NCI-H748 treated with DMSO at 0.1 percent for 48 hours (cell line): ENCODE data around the gene C2orf15.
"Not testable (repeated sequence)": the region's sequence is repeated elsewhere in the genome, so short reads cannot be mapped to it uniquely, and the experiment has no call there.

Experiments
- DNase-seq: peaks from one replicate; lab custom pipeline; 2025; lab: John Stamatoyannopoulos, UW

C2orf15 gene

DNA sequence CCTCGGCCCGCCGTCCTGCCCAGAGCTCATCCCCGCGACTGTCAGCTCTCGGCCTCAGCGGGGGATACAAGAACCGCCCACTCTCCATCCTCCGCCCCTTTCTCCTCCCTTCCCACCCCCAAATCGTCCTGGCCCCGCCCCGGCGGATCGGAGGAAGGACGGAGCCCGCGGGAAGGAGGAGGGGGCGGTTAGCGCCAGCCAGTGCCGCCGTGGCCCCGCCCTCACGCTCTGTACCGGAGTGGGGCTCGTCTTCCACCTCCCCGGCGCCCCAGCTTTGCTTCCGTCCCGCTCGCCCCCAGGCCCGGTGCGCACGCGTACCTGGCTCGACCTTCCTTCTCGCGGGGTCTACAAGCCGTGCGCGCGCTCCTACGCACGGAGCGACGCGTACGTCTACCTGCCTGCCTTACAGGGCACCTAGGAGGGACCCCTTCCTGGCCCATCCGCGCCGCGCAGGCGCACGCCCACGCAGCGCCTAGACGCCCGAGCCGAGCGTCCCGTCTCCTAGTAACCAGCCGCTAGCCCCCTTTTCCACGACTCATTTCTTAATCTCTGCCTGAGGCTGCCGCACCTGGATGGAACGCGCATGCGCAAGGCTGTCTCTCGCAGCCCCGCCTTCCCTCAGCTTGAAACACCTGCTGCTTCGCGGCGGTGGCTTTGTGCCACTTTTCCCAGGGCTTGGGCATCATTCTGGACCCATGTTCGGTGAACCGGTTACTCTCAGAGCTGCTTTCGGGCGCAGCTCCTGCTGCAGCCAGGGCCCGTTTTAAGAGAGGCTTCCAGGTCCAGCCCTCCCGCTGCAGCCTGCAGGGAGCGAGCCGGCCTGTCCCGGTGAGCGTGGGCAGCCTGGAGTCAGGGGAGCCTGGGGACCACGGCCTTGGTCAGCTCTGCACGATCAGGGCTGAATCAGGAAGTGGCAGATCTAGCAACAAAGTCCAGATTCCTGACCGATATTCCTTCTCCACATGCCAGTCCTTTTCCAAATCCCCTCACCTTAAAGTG, at the start of gene C2orf15:
Gene C2orf15 (plus strand): TSS at position 598 of the 999 bp plus-strand sequence. CDS start 8,852 bp downstream, outside the sequence.
- DNase-seq = peak; percentile 93

- DNase-seq = no peak
Observed at GRCh38 chr2:99096728-99097127, 44.8 kb upstream of the C2orf15 start.

DNA sequence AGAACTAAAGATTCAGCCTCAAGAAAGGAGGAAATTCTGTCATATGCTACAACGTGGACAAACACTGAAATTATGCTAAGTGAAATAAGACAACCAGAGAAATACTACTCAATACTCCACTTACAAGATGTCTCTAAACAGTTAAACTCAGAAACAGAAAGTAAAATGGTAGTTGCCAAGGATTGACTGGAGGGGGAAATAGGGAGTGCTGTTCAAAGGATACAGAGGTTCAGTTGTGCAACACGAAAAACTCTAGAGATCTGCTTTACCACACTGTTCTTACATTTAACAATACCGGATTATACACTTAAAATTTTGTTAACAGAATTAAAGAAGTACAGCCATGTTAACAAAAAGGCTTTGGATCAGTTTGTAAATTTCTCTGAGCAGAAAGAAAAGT, 39.8 kb upstream of the C2orf15 start:
- DNase-seq = no peak

- DNase-seq = no peak
Observed at GRCh38 chr2:99104006-99104405, 37.5 kb upstream of the C2orf15 start.

DNA sequence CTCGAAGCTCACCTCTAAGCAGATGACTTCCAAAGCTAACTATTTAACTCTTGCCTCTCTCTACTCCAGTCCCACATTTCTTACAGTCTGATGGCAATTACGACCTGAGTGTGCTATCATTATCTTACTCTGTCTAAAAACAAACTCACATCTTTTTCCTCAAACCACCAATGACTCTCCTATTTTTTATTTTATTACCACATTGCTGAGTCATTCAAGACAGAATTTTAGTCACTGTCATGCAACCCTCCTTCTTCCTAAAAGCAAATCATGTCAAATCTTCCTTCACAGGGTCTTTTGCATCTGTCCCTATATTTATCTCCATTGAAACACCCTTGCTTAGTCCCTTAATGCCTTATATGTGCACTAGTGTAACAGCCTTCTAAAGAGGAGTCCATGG, 34.6 kb upstream of the C2orf15 start:
- no peak for DNase-seq

DNA sequence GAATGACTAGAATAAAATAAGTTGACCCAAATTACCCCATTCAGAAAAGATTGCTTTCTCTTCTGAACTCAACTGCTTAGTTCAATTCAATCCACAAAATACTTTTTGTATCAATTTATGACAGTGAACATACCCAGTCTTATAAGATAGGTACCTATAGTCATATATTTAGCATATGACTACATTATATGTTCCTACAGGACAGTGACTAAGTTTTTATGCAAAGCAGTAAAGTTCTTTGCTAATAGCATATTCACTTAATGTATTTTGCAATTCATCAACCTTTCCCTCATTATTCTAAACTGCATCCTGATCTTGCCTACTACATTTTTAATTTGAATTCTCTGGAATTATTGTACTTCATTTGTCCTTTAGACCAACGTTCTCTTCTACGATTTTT, 30.3 kb upstream of the C2orf15 start:
- DNase-seq = no peak

- DNase-seq = no peak
Observed at GRCh38 chr2:99111945-99112344, 29.6 kb upstream of the C2orf15 start.

DNA sequence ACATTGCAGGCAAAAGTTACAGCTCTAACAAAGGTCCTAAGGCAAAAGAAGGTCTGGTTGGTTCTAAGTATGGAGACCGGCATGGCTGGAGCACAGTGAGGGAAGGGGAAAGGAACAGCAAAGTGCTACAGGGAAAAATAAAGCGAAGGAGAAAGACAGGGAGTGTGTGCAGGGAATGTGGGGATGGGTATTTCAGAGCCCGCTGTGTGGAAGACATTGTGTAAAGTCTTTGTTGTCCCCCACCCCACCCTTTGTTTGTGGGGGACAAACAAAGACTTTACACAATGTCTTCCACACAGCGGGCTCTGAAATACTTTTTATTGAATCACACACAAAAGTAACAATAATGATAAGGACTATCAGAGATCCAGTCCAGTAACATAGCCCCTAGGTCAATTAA, 28.9 kb upstream of the C2orf15 start:
- DNase-seq = no peak

DNA sequence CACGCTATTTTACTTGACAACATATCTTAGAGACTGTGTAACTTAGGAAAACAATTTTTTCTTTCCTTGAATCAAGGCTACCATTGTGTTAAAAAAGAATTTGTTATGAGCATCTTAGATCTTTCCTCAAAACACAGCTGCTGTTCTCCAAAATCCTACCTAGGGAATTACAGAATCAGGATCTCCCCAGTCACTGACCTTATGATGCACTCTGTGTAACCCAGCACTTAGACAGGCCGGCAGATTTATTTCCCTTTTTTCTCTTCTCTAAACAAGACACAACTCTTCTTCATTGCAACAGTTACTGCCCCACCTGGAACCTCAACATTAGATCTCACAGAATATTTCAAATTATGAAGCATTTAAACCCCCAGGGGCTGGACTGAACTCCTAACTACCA, 13.5 kb upstream of the C2orf15 start:
- no peak for DNase-seq

- DNase-seq = not testable (repeated sequence)
Observed at GRCh38 chr2:99135044-99135556, 6.4 kb upstream of the C2orf15 start.

DNA sequence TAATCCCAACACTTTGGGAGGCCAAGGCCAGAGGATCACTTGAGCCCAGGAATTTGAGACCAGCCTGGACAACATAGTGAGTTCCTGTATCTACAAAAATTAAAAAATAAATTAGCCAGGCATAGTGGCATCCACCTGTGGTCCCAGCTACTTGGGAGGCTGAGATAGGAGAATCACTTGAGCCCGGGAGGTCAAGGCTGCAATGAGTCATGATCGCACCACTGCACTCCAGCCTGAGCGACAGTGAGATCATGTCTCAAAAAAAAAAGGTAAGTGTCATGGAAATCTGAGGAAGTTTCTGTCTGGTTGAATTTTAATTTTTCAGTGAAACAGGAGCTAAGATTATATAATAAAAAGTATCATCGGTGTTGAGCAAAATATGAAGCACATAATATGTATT, 2.5 kb upstream of the C2orf15 start:
- DNase-seq = no peak

DNA sequence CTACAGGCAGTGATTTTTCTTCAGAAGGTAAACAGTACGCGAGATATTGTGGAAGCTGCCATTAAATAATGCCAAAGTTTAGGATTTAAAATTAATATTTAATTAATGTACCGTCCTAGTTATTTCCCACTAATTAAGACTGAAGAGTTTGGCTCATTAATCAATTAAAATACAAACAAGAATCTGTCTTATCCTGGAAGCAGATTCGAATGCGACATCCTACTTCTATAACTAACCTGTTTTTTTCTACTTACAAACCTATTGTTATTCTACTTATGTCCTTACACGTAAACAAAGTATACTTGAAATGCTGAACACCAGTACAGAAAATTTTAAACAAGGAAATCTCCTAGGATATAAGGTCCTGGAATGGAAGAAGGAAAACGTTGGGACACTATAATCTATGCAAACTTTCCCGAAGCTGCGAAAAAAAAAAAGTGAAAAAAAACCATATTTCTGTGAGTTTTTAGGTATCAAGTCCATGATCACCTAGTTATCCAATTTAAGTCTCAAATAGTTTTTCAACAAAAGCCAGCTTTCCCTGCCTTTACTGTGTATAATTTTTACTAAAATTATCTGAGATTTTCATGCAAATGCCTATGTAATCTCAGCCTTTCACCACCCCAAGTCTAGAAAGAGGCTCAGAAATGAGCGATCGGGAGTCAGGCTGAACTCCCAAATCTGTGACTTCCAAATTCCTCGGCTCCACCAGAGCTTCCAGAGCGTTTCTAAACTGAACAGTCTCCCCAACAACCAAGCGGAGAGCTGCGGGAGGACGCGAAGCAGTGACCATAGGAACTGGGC, 1.2 kb upstream of the C2orf15 start:
- no peak for DNase-seq

GRCh38 chr2:99140860-99141109, 722 bp upstream of the C2orf15 start:
- DNase-seq = no peak

- DNase-seq = no peak
Observed at GRCh38 chr2:99150706-99151105, 9.2 kb downstream of the C2orf15 start.

DNA sequence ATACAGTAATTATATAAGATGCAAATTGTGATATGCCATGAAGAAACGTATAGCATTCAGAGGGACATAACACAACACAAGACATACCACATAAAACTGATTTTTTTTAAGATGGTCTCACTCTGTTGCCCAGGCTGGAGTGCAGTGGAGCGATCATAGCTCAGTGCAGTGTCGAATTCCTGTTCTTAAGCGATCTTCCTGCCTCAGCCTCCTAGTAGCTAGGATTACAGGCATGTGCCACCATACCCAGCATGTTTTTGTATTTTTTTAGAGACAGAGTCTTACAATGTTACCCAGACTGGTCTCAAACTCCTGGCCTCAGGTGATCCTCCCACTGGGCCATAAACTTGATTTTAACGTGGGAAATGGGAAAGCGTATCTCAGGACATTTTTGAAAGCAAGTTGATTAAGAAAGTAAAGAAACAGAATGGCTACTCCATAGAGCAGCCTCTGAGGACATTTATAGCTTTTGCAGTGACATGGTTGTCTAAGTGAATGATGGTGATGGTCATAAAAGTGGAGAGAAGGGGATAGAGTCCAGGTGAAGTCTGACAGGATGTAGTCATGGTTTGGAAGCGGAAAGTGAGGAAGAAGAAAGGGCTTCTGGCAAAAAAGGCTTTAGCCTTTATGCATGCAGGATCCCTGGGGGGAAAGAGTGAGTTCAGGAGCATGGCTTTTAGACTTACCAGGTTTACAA, 10.8 kb downstream of the C2orf15 start:
- DNase-seq = no peak

DNA sequence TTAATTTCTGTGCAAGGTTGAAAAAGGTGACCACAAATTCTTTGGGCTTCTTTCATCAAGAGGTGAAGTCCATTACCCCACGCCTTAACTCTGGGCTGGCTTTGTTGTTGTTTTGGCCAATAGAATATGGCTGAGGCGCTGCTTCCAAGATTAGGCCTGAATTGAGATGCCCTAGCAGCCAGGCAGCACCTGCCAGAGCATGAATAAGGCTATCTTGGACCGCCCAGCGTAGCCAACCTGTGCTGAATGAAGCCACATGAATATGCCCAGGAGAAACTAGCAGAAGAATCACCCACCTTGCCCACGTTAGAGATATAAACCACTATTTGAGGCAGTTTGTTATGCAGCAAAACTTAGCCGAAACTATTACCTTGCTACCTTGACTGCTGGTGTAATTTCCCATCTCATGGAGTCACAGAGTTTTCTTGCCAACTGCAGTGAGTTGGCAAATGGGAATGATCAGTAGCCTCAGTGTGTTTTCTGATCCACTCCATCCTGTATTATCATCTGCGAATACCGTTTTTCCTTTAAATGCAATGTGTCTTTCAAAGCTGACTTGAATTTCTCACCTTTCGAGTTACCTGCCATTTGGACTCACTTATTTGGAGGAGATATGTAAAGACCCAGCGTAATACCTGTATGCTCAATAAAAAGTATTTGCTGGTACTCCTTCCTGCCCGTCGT, 12.6 kb downstream of the C2orf15 start:
- DNase-seq = no peak

DNA sequence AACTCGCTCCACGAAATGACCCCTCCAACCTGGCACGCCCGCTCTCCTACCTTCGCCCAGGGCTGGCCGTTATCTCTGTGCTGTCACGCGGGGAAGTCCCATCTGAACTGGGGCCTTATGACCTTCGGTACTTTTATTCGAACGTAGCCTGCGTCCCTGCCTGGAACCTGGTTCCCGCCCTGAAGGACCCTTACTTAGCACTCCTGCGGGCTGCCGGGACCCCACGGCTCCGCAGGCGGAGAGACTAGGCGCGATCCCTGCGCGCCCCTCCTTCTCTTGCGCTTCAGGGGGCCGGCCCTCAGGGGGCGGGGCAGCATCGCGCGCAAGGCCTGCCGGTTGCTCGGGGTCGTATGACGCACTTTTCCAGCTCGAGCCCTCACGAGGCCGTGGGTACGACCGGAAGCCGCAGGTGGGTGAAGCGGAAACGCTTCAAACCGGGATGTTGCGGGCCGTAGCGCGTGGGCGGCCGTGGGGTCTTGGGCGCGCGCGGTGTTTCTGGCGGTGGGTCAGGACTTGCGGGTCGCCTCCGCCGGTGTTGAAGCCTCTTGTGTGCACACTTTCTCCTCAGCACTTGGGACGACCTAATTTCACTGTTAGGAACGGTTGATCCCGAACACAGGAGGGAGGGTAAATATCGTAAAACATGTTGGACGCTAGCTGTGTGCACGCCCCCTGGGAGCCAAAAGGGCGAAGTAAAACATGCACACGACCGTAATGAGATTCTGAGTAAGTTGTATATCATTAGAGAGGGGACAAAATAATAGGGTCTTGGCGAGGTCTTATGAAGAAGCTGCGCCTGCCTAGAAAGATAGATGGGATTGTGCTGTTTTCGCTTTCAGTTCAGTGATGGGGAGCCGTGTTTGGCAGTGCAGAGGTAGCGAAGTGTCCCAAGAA, 13.4 kb downstream of the C2orf15 start, which contains the start of the genes LIPT1 and TSGA10:
Gene LIPT1 (plus strand): TSS at position 325 of the 894 bp plus-strand sequence. CDS start 6,991 bp downstream, outside the sequence.
Gene TSGA10 (minus strand): TSS at position 300 of the 894 bp plus-strand sequence. CDS start 45,503 bp downstream, outside the sequence.
- peak; percentile 45 for DNase-seq

GRCh38 chr2:99156891-99157290, 15.4 kb downstream of the C2orf15 start:
- DNase-seq = no peak

DNA sequence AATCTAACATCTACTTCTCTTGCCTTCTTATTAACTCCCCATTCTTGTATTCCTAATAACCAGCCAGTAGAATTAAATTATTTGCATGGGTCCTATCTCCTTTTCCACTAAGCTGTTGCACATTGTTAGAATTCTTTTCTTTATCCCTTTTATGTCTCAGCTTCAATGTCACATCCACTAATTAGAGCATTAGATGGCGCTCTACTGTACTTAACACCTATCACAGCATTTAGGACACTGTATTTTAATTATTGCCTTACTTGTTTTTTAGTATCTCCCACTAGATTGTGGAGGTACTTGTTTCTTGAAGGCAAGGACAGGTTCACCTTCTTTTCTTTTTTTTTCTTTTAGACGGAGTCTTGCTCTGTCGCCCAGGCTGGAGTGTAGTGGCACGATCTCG, 17.1 kb downstream of the C2orf15 start:
- no peak for DNase-seq

- no peak for DNase-seq
Observed at GRCh38 chr2:99159594-99159993, 18.1 kb downstream of the C2orf15 start.
